Parathyroid adenoma (tissue), 2 donors: ENCODE data around the gene P2RX2.

Experiments used
- H2AFZ ChIP-seq: fragments of 300-600 bp; sonication (generic); one replicate; pipeline ENCODE4 v1.7.0; 2017; ENCODE audit warnings: antibody characterized with exemption, mild to moderate bottlenecking
- H3K27ac ChIP-seq: fragments of 300-600 bp; sonication (generic); one replicate; pipeline ENCODE4 v1.7.0; 2017
- H3K27me3 ChIP-seq: fragments of 300-600 bp; sonication (generic); one replicate; pipeline ENCODE4 v1.7.0; 2017; ENCODE audit warnings: low read length; ENCODE audit not compliant: control insufficient read depth, insufficient read depth
- H3K36me3 ChIP-seq: fragments of 300-600 bp; sonication (generic); one replicate; pipeline ENCODE4 v1.7.0; 2017; ENCODE audit warnings: low read length; ENCODE audit not compliant: control insufficient read depth, insufficient read depth
- H3K4me1 ChIP-seq: fragments of 300-600 bp; sonication (generic); one replicate; pipeline ENCODE4 v1.7.0; 2017; ENCODE audit warnings: control low read depth
- H3K4me2 ChIP-seq: fragments of 300-600 bp; sonication (generic); one replicate; pipeline ENCODE4 v1.7.0; 2017; ENCODE audit warnings: low read length
- H3K4me3 ChIP-seq: fragments of 300-600 bp; sonication (generic); one replicate; pipeline ENCODE4 v1.7.0; 2017; ENCODE audit warnings: low read depth, low read length
- H3K79me2 ChIP-seq: fragments of 300-600 bp; sonication (generic); one replicate; pipeline ENCODE4 v1.7.0; 2017; ENCODE audit warnings: control low read depth
- H3K9ac ChIP-seq: fragments of 300-600 bp; sonication (generic); one replicate; pipeline ENCODE4 v1.7.0; 2017; ENCODE audit warnings: mild to moderate bottlenecking
- H3K9me3 ChIP-seq: fragments of 300-600 bp; sonication (generic); one replicate; pipeline ENCODE4 v1.7.0; 2017; ENCODE audit warnings: low read length; ENCODE audit not compliant: control insufficient read depth
- CTCF ChIP-seq: fragments of 300-600 bp; sonication (generic); IDR thresholded peaks from one replicate; pipeline ENCODE4 v1.7.0; 2017; ENCODE audit warnings: antibody characterized with exemption, mild to moderate bottlenecking
- donor health status: primary hyperparathyroidism.

P2RX2 gene

GRCh38 chr12:132669166-132669879, 50.7 kb downstream of the P2RX2 start:
- Histone ChIP-seq H3K36me3 (no peaks in the 10 kb centered on the region), H3K9me3 (no peaks in the 10 kb centered on the region)
- TF ChIP-seq CTCF = no peak

More at GRCh38 chr12:132669166-132669879, 50.7 kb downstream of the P2RX2 start:
- Histone ChIP-seq H3K27ac (no peak overlapping the region), H3K4me3 (no peak overlapping the region), H2AFZ (no peak overlapping the region), H3K9ac (no peak overlapping the region), H3K4me1 (no peaks in the 10 kb centered on the region), H3K27me3 (no peaks in the 10 kb centered on the region), H3K79me2 (no peaks in the 10 kb centered on the region), H3K4me2 (no peak overlapping the region)
